Neuronal stem cell (in vitro differentiated cells): ENCODE data around the gene NPEPPS.

Experiments used
- DNase-seq: peaks from one replicate; pipeline ENCODE4 v3.0.0-alpha.2; 2013; ENCODE audit warnings: low spot score
- H2AFZ ChIP-seq: one replicate; pipeline ENCODE4 v1.6.1; 2013; ENCODE audit warnings: mild to moderate bottlenecking, low read length, inconsistent platforms
- H2AK5ac ChIP-seq: 2 replicates; pipeline ENCODE4 v1.6.1; 2013; ENCODE audit warnings: low read depth, mild to moderate bottlenecking, inconsistent platforms, low read length, moderate library complexity, mixed read lengths
- H2BK120ac ChIP-seq: 2 replicates; pipeline ENCODE4 v1.6.1; 2013; ENCODE audit warnings: low read depth, mild to moderate bottlenecking, inconsistent platforms, low read length, moderate library complexity, mixed read lengths
- H2BK12ac ChIP-seq: one replicate; pipeline ENCODE4 v1.6.1; 2013; ENCODE audit warnings: low read length, inconsistent platforms
- H2BK15ac ChIP-seq: 2 replicates; pipeline ENCODE4 v1.6.1; 2013; ENCODE audit warnings: mild to moderate bottlenecking, low read length, inconsistent platforms, mixed read lengths
- H2BK5ac ChIP-seq: one replicate; pipeline ENCODE4 v1.6.1; 2013; ENCODE audit warnings: inconsistent platforms, mild to moderate bottlenecking, low read length, moderate library complexity
- H3K14ac ChIP-seq: one replicate; pipeline ENCODE4 v1.6.1; 2013; ENCODE audit warnings: low read length, inconsistent platforms
- H3K18ac ChIP-seq: 2 replicates; pipeline ENCODE4 v1.6.1; 2013; ENCODE audit warnings: low read length, inconsistent platforms
- H3K23ac ChIP-seq: 2 replicates; pipeline ENCODE4 v1.6.1; 2013; ENCODE audit warnings: low read depth, mild to moderate bottlenecking, mixed read lengths, low read length, inconsistent platforms; ENCODE audit not compliant: poor library complexity
- H3K27ac ChIP-seq: replicated peaks from 3 replicates; pipeline ENCODE4 v1.5.1; 2013; ENCODE audit warnings: low read length, inconsistent platforms
- H3K27me3 ChIP-seq, 3 experiments: 2 replicates each; pipeline ENCODE4 v1.6.1; 2013; ENCODE audit warnings: low read length in 3 of 3, mild to moderate bottlenecking in 2 of 3, inconsistent platforms in 1 of 3, low read depth in 1 of 3, mixed read lengths in 1 of 3, moderate library complexity in 1 of 3; ENCODE audit not compliant: control insufficient read depth in 3 of 3, insufficient read depth in 3 of 3
- H3K36me3 ChIP-seq, 2 donors: replicated peaks in 1 of 2; 2 replicates each; pipeline ENCODE4 v1.6.1; 2013; ENCODE audit warnings: low read length in 2 of 2; ENCODE audit not compliant: control insufficient read depth in 2 of 2, insufficient read depth in 2 of 2
- H3K4ac ChIP-seq: 2 replicates; pipeline ENCODE4 v1.6.1; 2013; ENCODE audit warnings: inconsistent platforms, mild to moderate bottlenecking, low read length, moderate library complexity
- H3K4me1 ChIP-seq, 2 donors: 1 replicate in 1 of 2; 2 replicates in 1 of 2; pipeline ENCODE4 v1.6.1; 2013; ENCODE audit warnings: low read length in 2 of 2, low read depth in 1 of 2; ENCODE audit not compliant: control insufficient read depth in 2 of 2, insufficient read depth in 1 of 2
- H3K4me2 ChIP-seq: one replicate; pipeline ENCODE4 v1.6.1; 2013; ENCODE audit warnings: mild to moderate bottlenecking, low read length, inconsistent platforms; ENCODE audit not compliant: insufficient read depth, poor library complexity, severe bottlenecking
- H3K4me3 ChIP-seq, 2 donors: 2 replicates each; pipeline ENCODE4 v1.5.1; 2013; ENCODE audit warnings: low read length in 2 of 2, mild to moderate bottlenecking in 2 of 2, inconsistent platforms in 1 of 2, moderate library complexity in 1 of 2
- H3K79me1 ChIP-seq: one replicate; pipeline ENCODE4 v1.6.1; 2013; ENCODE audit warnings: low read depth, mild to moderate bottlenecking, inconsistent platforms, low read length, moderate library complexity
- H3K9ac ChIP-seq: one replicate; pipeline ENCODE4 v1.6.1; 2013; ENCODE audit warnings: mild to moderate bottlenecking, low read depth, low read length, inconsistent platforms; ENCODE audit not compliant: poor library complexity
- H3K9me3 ChIP-seq, 2 donors: replicated peaks in 1 of 2; 2 replicates each; pipeline versions ENCODE3 to v1.6.1; 2013; ENCODE audit warnings: low read length in 2 of 2, mild to moderate bottlenecking in 2 of 2, inconsistent platforms in 1 of 2, low read depth in 1 of 2, mixed read lengths in 1 of 2, moderate library complexity in 1 of 2; ENCODE audit not compliant: control insufficient read depth in 2 of 2, insufficient read depth in 1 of 2
- H4K8ac ChIP-seq: one replicate; pipeline ENCODE4 v1.6.1; 2013; ENCODE audit warnings: low read depth, mild to moderate bottlenecking, inconsistent platforms, low read length, moderate library complexity
- H4K91ac ChIP-seq: one replicate; pipeline ENCODE4 v1.6.1; 2013; ENCODE audit warnings: low read length, low read depth, mild to moderate bottlenecking, inconsistent platforms; ENCODE audit not compliant: poor library complexity
- WGBS, 2 donors: extraction: QIAGEN DNeasy Blood & Tissue Kit; methylation state at CpG; one replicate each; pipeline ENCODE4 v1.1.7; 2013; ENCODE audit warnings: missing lambda C conversion rate in 2 of 2, mixed read lengths in 1 of 2; ENCODE audit not compliant: insufficient read length in 2 of 2, insufficient replicate concordance in 1 of 2; ENCODE audit errors: extremely low coverage in 2 of 2; 5-methylcytosine and 5-hydroxymethylcytosine counted together

The NPEPPS gene

GRCh38 chr17:47650525-47651522 is 119.9 kb downstream of the NPEPPS start:
- H3K79me1 ChIP-seq = peaks cover 3% of the 10 kb centered on the region
- no peaks in the 10 kb centered on the region for H3K27me3 ChIP-seq
- peak overlapping the region; percentile 62 to 91 for H3K4me3 ChIP-seq
- H3K9ac ChIP-seq = peak overlapping the region; percentile 98
- peaks cover 22 to 52% of the 10 kb centered on the region in 2 donors for H3K36me3 ChIP-seq
- H4K8ac ChIP-seq = no peak overlapping the region
- no CpG with 5 or more reads among the region's 39 CpGs for WGBS, 2 donors
- peak overlapping the region; percentile 68 for H3K27ac ChIP-seq
- peaks cover 0 to 9% of the 10 kb centered on the region in 2 donors for H3K4me1 ChIP-seq
- H3K18ac ChIP-seq = peak overlapping the region; percentile 96
- H2BK15ac ChIP-seq = no peak overlapping the region
- H2BK12ac ChIP-seq = no peak overlapping the region
- H2BK120ac ChIP-seq = no peak overlapping the region
- DNase-seq = peak; percentile 96
- H2BK5ac ChIP-seq = peak overlapping the region; percentile 35
- peak overlapping the region; percentile 89 for H3K4me2 ChIP-seq
- peak overlapping the region; percentile 58 for H3K23ac ChIP-seq
- H3K4ac ChIP-seq = no peak overlapping the region
- no peak overlapping the region for H2AK5ac ChIP-seq
- no peak overlapping the region for H4K91ac ChIP-seq
- no peaks in the 10 kb centered on the region for H3K9me3 ChIP-seq
- H2AFZ ChIP-seq = peak overlapping the region; percentile 85
- H3K14ac ChIP-seq = no peak overlapping the region

DNA sequence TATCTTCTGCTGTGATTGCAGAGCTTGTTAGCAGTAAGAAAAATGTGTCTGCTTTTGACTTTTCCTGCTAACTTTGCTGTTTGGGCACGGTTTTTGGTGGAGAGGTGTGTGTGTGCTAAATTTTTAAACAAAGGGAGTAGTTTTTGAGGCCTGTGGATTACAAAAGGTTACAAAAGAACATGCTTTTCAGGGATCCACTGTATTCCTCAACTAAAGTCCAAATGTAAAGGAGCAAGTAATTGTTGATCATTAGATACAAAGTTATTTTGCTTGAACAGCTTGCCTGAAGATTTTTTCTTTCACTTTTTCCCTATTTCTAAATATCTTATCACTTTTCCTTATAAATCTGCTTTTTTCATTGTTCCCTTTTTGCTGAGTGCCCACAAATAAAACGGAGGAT is 120.8 kb downstream of the NPEPPS start:
- H3K23ac ChIP-seq = no peak overlapping the region
- DNase-seq = no peak
- H2BK5ac ChIP-seq = no peak overlapping the region
- H3K4me3 ChIP-seq = peak overlapping the region in 1 of 2 donors; percentile 62
- no peak overlapping the region for H2AFZ ChIP-seq
- H3K36me3 ChIP-seq = peaks cover 27 to 60% of the 10 kb centered on the region in 2 donors
- no peak overlapping the region for H3K14ac ChIP-seq
- no peak overlapping the region for H3K9ac ChIP-seq
- H4K8ac ChIP-seq = no peak overlapping the region
- H2BK15ac ChIP-seq = no peak overlapping the region
- H3K4ac ChIP-seq = no peak overlapping the region
- no peaks in the 10 kb centered on the region for H3K27me3 ChIP-seq
- H3K4me1 ChIP-seq = peaks cover 0 to 9% of the 10 kb centered on the region in 2 donors
- WGBS, 2 donors = no CpG with 5 or more reads among the region's 2 CpGs
- H2AK5ac ChIP-seq = no peak overlapping the region
- peaks cover 3% of the 10 kb centered on the region for H3K79me1 ChIP-seq
- H3K18ac ChIP-seq = no peak overlapping the region
- H2BK12ac ChIP-seq = no peak overlapping the region
- H3K9me3 ChIP-seq = no peaks in the 10 kb centered on the region
- no peak overlapping the region for H4K91ac ChIP-seq
- H3K4me2 ChIP-seq = no peak overlapping the region
- H3K27ac ChIP-seq = no peak overlapping the region
- no peak overlapping the region for H2BK120ac ChIP-seq

- Histone ChIP-seq H4K8ac (no peak overlapping the region), H2BK12ac (no peak overlapping the region), H3K9me3 (no peaks in the 10 kb centered on the region), H3K14ac (no peak overlapping the region), H3K18ac (no peak overlapping the region), H2BK15ac (no peak overlapping the region), H4K91ac (no peak overlapping the region), H3K27ac (no peak overlapping the region), H3K4me3 (no peak overlapping the region), H3K4me1 (peaks cover 0 to 9% of the 10 kb centered on the region in 2 donors), H3K23ac (no peak overlapping the region), H3K36me3 (peaks cover 34 to 69% of the 10 kb centered on the region in 2 donors), H2AK5ac (no peak overlapping the region), H3K4me2 (no peak overlapping the region), H2BK5ac (no peak overlapping the region), H2BK120ac (no peak overlapping the region), H3K9ac (no peak overlapping the region), H3K27me3 (no peaks in the 10 kb centered on the region), H2AFZ (no peak overlapping the region), H3K4ac (no peak overlapping the region), H3K79me1 (no peaks in the 10 kb centered on the region)
- DNase-seq = no peak
- no CpG with 5 or more reads among the region's 6 CpGs for WGBS, 2 donors
Measured at GRCh38 chr17:47652570-47652969, 121.7 kb downstream of the NPEPPS start.

- DNase-seq = no peak
- Histone ChIP-seq H3K18ac (no peak overlapping the region), H3K4ac (no peak overlapping the region), H3K9me3 (no peaks in the 10 kb centered on the region), H3K27ac (no peak overlapping the region), H3K4me2 (no peak overlapping the region), H3K4me3 (no peak overlapping the region), H3K27me3 (no peaks in the 10 kb centered on the region), H3K23ac (no peak overlapping the region), H2BK12ac (no peak overlapping the region), H3K4me1 (peaks cover 0 to 9% of the 10 kb centered on the region in 2 donors), H3K14ac (no peak overlapping the region), H2AFZ (no peak overlapping the region), H3K36me3 (peaks cover 40 to 78% of the 10 kb centered on the region in 2 donors), H3K9ac (no peak overlapping the region), H4K91ac (no peak overlapping the region), H3K79me1 (no peaks in the 10 kb centered on the region), H2BK120ac (no peak overlapping the region), H2BK5ac (no peak overlapping the region), H2BK15ac (no peak overlapping the region), H2AK5ac (no peak overlapping the region), H4K8ac (no peak overlapping the region)
- WGBS, 2 donors = no CpG with 5 or more reads among the region's 2 CpGs
Measured at GRCh38 chr17:47653442-47653841, 122.5 kb downstream of the NPEPPS start.
